ENCODE results near the gene POGLUT3.
A peak's percentile ranks its signal among the peaks of the same experiment; 100 is the strongest.

The POGLUT3 gene

GRCh38 chr11:108518581-108518980 is 20.4 kb upstream of the POGLUT3 start:
- Mint-ChIP-seq H3K27ac (no peak overlapping the region), H3K36me3 (no peaks in the 10 kb centered on the region), H3K27me3 (no peaks in the 10 kb centered on the region), H3K4me1 (no peaks in the 10 kb centered on the region), H3K9me3 (no peaks in the 10 kb centered on the region), H3K4me3 (no peak overlapping the region)
- CTCF ChIA-PET = no interaction called here
- DNase-seq = no peak

DNA sequence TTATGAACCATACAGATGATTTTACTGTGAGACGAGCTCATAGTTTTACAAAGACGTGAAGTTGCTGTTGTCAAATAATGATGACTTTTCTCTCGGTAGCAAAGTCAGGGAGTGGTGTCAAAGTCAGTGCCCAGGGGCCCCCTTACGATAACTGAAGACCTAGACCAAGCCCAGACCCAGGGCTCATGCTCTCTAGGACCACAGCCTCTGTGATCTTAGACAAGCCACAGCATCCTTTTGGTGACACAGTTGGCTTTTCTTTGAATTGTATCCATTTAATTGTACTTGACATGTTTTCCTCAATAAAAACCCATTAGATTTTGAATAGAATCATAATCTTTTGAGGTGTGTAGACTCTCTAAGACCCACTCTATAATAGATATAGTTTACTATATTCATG is 17.9 kb upstream of the POGLUT3 start:
- Mint-ChIP-seq H3K9me3 (no peaks in the 10 kb centered on the region), H3K4me3 (no peak overlapping the region), H3K36me3 (no peaks in the 10 kb centered on the region), H3K27ac (no peak overlapping the region), H3K27me3 (peaks cover 3% of the 10 kb centered on the region), H3K4me1 (no peaks in the 10 kb centered on the region)
- CTCF ChIA-PET = no interaction called here
- no peak for DNase-seq

DNA sequence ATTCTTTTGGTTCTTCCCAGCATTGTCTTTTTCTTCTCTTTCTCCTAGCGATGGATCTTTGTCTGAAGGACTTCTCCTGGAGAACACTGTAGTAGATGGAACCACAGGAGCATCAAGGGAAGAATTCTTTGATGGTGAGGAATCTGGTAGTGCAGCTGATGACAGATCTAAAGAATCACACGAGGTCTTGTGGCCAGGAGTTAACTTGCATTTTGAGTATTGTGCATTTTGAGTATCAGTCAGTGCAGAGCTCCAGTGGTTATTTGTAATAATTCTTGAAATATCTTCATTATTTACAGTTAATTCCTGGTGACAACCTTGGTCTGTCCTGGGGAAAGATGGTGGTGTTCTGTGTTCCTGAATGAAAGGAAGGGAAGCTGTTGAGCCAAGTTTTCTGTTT is 14.5 kb upstream of the POGLUT3 start:
- Mint-ChIP-seq H3K4me1 (no peaks in the 10 kb centered on the region), H3K27me3 (peaks cover 3% of the 10 kb centered on the region), H3K4me3 (no peak overlapping the region), H3K9me3 (no peaks in the 10 kb centered on the region), H3K36me3 (no peaks in the 10 kb centered on the region), H3K27ac (no peak overlapping the region)
- DNase-seq = no peak
- CTCF ChIA-PET = no interaction called here

DNA sequence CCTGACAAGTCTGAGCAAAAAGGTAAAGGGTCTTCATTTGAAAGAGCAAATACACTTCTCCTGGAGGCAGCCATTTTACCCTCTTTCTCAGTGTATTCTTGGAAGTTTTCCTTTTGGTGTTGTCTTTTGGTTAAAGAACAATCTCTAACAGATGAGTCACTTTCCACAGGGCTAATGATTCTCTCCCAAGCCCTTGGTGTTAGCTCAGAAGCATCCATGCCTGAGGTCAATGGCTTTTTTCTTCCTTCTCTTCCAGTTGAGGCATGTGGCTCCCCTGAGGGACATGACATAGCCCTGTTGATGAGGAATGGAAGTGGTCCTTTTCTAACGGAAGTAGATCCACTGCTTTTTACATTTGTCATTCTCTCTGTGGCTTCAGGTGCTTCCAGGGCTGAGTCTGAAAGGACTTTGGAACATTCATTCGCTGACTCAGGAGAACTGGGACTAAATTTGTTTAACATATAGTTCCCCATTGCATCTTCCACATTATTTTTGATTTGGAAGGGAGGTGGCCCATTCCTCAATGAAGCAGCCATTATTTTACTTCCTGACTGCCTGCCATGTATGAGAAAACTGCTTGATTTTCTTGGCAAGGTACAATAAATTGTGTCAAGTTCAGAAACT is 13.8 kb upstream of the POGLUT3 start:
- CTCF ChIA-PET = no interaction called here
- H3K36me3 Mint-ChIP-seq = no peaks in the 10 kb centered on the region
- H3K4me1 Mint-ChIP-seq = no peaks in the 10 kb centered on the region
- no peak overlapping the region for H3K4me3 Mint-ChIP-seq
- no peak for DNase-seq
- no peaks in the 10 kb centered on the region for H3K9me3 Mint-ChIP-seq
- H3K27me3 Mint-ChIP-seq = peaks cover 3% of the 10 kb centered on the region
- no peak overlapping the region for H3K27ac Mint-ChIP-seq

GRCh38 chr11:108508653-108509593 is 10.7 kb upstream of the POGLUT3 start:
- Mint-ChIP-seq H3K27me3 (peaks cover 3% of the 10 kb centered on the region), H3K27ac (no peak overlapping the region), H3K4me1 (no peaks in the 10 kb centered on the region), H3K4me3 (no peak overlapping the region), H3K36me3 (no peaks in the 10 kb centered on the region), H3K9me3 (no peaks in the 10 kb centered on the region)
- DNase-seq = no peak
- CTCF ChIA-PET = no interaction called here

GRCh38 chr11:108501396-108501795 is 3.2 kb upstream of the POGLUT3 start:
- CTCF ChIA-PET = no interaction called here
- no peak overlapping the region for H3K4me3 Mint-ChIP-seq

GRCh38 chr11:108500721-108501120 is 2.5 kb upstream of the POGLUT3 start:
- no peak overlapping the region for H3K4me3 Mint-ChIP-seq
- H3K27me3 Mint-ChIP-seq = peaks cover 3% of the 10 kb centered on the region
- DNase-seq = no peak
- peaks cover 7% of the 10 kb centered on the region for H3K36me3 Mint-ChIP-seq
- H3K27ac Mint-ChIP-seq = no peak overlapping the region
- CTCF ChIA-PET = no interaction called here
- H3K4me1 Mint-ChIP-seq = peaks cover 28% of the 10 kb centered on the region
- H3K9me3 Mint-ChIP-seq = no peaks in the 10 kb centered on the region

More at GRCh38 chr11:108501396-108501795, 3.2 kb upstream of the POGLUT3 start:
- Mint-ChIP-seq H3K4me1 (peaks cover 23% of the 10 kb centered on the region), H3K27ac (no peak overlapping the region), H3K27me3 (peaks cover 3% of the 10 kb centered on the region), H3K36me3 (peaks cover 3% of the 10 kb centered on the region), H3K9me3 (no peaks in the 10 kb centered on the region)
- DNase-seq = no peak

DNA sequence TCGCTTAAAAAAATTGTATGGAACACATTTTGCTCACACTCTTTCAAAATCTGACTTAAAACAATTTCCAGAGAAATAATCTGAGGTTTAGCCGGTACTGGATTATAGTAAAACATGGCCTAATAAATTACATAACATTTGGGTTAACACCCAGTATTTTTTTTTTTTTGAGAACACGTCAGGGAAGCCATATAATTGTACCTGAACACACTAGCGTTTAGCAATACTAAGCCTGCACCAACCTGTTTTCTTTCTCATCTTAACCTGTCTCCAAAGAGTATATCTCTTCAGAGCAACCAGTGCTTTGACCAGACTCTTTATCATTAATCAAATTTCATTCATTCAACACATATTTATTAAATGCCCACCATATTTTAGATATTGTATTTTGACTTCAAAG is 2.0 kb upstream of the POGLUT3 start:
- CTCF ChIA-PET = no interaction called here
- no peak for DNase-seq
- Mint-ChIP-seq H3K4me3 (peak overlapping the region; percentile 84), H3K9me3 (no peaks in the 10 kb centered on the region), H3K27ac (peak overlapping the region; percentile 29), H3K36me3 (peaks cover 9% of the 10 kb centered on the region), H3K27me3 (peaks cover 3% of the 10 kb centered on the region), H3K4me1 (peaks cover 30% of the 10 kb centered on the region)

DNA sequence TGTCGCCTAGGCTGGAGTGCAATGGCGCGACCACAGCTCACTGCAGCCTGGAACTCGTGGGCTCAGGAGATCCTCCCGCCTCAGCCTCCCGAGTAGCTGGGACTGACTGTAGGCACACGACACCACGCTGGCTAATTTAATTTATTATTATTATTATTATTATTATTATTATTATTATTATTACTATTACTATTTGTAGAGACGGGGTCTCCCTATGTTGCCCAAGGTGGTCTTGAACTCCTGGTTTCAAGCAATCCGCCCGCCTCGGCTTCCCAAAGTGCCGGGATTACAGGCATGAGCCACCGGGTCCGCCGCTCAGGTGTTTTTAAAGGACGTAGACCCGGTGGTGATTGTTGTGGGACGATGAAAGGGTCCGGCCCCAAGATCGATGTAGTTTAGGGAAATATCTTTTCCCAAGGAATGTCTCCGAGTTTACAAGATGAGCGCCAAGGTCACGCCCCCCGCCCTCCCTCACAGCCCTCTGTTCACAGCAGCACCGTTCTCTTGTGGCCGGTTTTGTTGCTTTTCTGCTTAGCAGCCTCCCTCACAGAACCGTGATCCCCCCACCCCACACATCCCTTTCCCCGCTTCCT is 728 bp upstream of the POGLUT3 start:
- peak overlapping the region; percentile 96 for H3K27ac Mint-ChIP-seq
- peak overlapping the region; percentile 84 for H3K4me3 Mint-ChIP-seq
- no peaks in the 10 kb centered on the region for H3K9me3 Mint-ChIP-seq
- H3K4me1 Mint-ChIP-seq = peaks cover 38% of the 10 kb centered on the region
- peaks cover 3% of the 10 kb centered on the region for H3K27me3 Mint-ChIP-seq
- H3K36me3 Mint-ChIP-seq = peaks cover 14% of the 10 kb centered on the region
- CTCF ChIA-PET = no interaction called here
- DNase-seq = no peak

DNA sequence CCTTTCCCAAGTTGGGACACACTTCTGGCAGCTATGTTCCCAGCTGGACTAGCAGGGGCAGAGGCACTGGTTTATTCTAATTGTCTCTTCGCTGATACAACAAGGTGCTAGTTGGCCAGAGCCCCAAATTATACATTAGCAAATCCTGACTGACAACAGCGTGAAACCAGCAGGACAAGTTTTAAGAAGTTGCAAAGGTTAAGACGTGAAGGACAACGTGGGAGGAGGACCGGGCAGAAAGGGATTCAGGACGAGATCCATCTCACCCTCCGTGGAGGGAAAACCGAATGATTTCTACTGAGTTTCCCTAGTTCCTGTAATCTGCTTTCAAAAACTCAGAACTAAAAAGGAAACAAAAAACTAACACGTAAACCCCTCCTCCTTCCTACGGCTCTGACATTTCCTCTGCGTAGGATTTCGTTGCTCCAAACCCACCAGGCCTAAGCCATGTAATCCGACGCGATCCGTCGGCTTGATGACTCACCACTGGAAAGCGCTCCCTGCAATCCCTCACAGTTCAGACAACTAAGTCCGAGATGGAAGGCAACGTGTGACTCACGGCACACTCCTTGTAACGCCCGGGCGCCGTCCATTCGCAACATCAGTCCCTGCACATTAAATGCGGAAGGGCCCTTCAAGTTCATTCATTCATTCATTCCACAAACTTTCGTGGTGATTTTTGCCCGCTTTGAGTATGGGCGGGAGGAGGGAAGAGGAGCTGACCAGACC is 703 bp downstream of the POGLUT3 start:
- peak overlapping the region; percentile 89 for H3K4me3 Mint-ChIP-seq

GRCh38 chr11:108496643-108497256 is 1.4 kb downstream of the POGLUT3 start:
- CTCF ChIA-PET = no interaction called here
- peaks cover 15% of the 10 kb centered on the region for H3K36me3 Mint-ChIP-seq
- no peaks in the 10 kb centered on the region for H3K27me3 Mint-ChIP-seq
- H3K4me1 Mint-ChIP-seq = peaks cover 42% of the 10 kb centered on the region
- H3K27ac Mint-ChIP-seq = peak overlapping the region; percentile 98
- no peaks in the 10 kb centered on the region for H3K9me3 Mint-ChIP-seq
- no peak for DNase-seq
- peak overlapping the region; percentile 89 for H3K4me3 Mint-ChIP-seq

More for the DNA sequence above, 703 bp downstream of the POGLUT3 start:
- peak; percentile 81 for DNase-seq
- H3K4me1 Mint-ChIP-seq = peaks cover 38% of the 10 kb centered on the region
- no peaks in the 10 kb centered on the region for H3K27me3 Mint-ChIP-seq
- peaks cover 14% of the 10 kb centered on the region for H3K36me3 Mint-ChIP-seq
- H3K27ac Mint-ChIP-seq = peak overlapping the region; percentile 98
- CTCF ChIA-PET = no interaction called here
- no peaks in the 10 kb centered on the region for H3K9me3 Mint-ChIP-seq

- H3K36me3 Mint-ChIP-seq = peaks cover 16% of the 10 kb centered on the region
- H3K4me3 Mint-ChIP-seq = no peak overlapping the region
- no peak overlapping the region for H3K27ac Mint-ChIP-seq
- H3K9me3 Mint-ChIP-seq = no peaks in the 10 kb centered on the region
- no peak for DNase-seq
- no peaks in the 10 kb centered on the region for H3K27me3 Mint-ChIP-seq
- H3K4me1 Mint-ChIP-seq = peaks cover 42% of the 10 kb centered on the region
- CTCF ChIA-PET = no interaction called here
Measured at GRCh38 chr11:108495326-108495725, 2.9 kb downstream of the POGLUT3 start.

- CTCF ChIA-PET = no interaction called here
- no peaks in the 10 kb centered on the region for H3K9me3 Mint-ChIP-seq
- peaks cover 38% of the 10 kb centered on the region for H3K4me1 Mint-ChIP-seq
- peaks cover 18% of the 10 kb centered on the region for H3K36me3 Mint-ChIP-seq
- no peak overlapping the region for H3K27ac Mint-ChIP-seq
- no peak overlapping the region for H3K4me3 Mint-ChIP-seq
- no peaks in the 10 kb centered on the region for H3K27me3 Mint-ChIP-seq
- DNase-seq = no peak
Measured at GRCh38 chr11:108494182-108494581, 4.0 kb downstream of the POGLUT3 start.

DNA sequence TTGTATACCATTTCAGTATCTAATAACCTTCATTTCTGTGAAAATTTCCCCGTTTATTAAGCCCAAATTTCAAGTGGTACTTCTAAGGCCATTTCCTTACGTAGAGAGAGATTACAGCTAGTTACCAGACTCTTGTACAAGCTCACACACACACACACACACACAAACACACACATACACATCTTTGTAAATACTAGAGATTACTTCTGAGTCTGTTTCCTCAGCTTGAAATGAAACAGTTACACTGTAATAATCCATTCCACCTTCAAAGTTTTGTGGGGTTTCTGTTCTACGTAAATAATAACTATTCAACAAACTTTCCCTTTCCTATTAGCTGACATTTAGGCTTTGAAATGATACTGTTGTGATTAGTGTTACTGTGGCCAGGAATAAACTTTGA is 6.2 kb downstream of the POGLUT3 start:
- Mint-ChIP-seq H3K27ac (no peak overlapping the region), H3K27me3 (no peaks in the 10 kb centered on the region), H3K9me3 (no peaks in the 10 kb centered on the region), H3K4me1 (peaks cover 25% of the 10 kb centered on the region), H3K4me3 (no peak overlapping the region), H3K36me3 (peaks cover 33% of the 10 kb centered on the region)
- CTCF ChIA-PET = no interaction called here
- DNase-seq = no peak

Data from activated naive CD4-positive, alpha-beta T cell treated with anti-CD3 and anti-CD28 coated beads, Interleukin-2, amount 10 ng/mL, durations not matched to agents 7 days and 5 days (primary cell).